ENCODE measurements around the gene POLD3. TPM values are rescaled to one million over a fixed set of nuclear protein-coding genes. Genes with fewer than 3 reads are reported as not detected.

The POLD3 gene
- total and polyA plus RNA-seq, 10 of the 15 experiments (the other 5 are each of a cell fraction or from before 2014, with no cell fraction given): 23.8 to 63.7 (median 38.7) TPM

GRCh38 chr11:74654976-74655375 is 62.6 kb downstream of the POLD3 start:
- Histone ChIP-seq H3K4me1 (ENCODE audit: control insufficient read depth, insufficient read depth, low read length) (no peaks in the 10 kb centered on the region), H3K36me3 (ENCODE audit: control insufficient read depth in 2 of 2, insufficient read depth in 2 of 2, low read length in 1 of 2) (peaks cover 0 to 4% of the 10 kb centered on the region in 2 experiments; a peak in 1 of 4 replicates), H3K9ac (ENCODE audit: control insufficient read depth, insufficient read depth, low read length) (no peak overlapping the region), H3K4me2 (ENCODE audit: control insufficient read depth, insufficient read depth) (no peak overlapping the region), H3K9me3 (replicated peaks; ENCODE audit: control insufficient read depth, insufficient read depth, low read length) (no peaks in the 10 kb centered on the region; the same call in 2 of the 3 replicates), H2AFZ (ENCODE audit: control insufficient read depth, low read depth, low read length) (no peak overlapping the region), H3K27me3 (replicated peaks in 1 of 2; ENCODE audit: control insufficient read depth in 2 of 2, insufficient read depth in 2 of 2, low read length in 1 of 2) (no peaks in the 10 kb centered on the region), H3K79me2 (ENCODE audit: control insufficient read depth, insufficient read depth, low read length) (no peaks in the 10 kb centered on the region), H3K4me3 (no peak overlapping the region), H3K27ac (ENCODE audit: control insufficient read depth, insufficient read depth) (no peak overlapping the region), H4K20me1 (ENCODE audit: control insufficient read depth, insufficient read depth) (no peaks in the 10 kb centered on the region)
- ChIA-PET POLR2A (no interaction called here), CTCF (interaction anchor here (1.2 kb wide), 1 partner anchor 85 kb away, joined by 4 read pairs; no protein-coding TSS in a partner anchor), SMC1A (ENCODE audit: uncharacterized antibody, unreplicated experiment) (no interaction called here), RAD21 (ENCODE audit: unreplicated experiment) (no interaction called here)
- no peak for FAIRE-seq
- 95% methylated on average over 5 of the region's 5 CpGs for WGBS (ENCODE audit: insufficient coverage, insufficient replicate concordance, low lambda C conversion rate, missing lambda C conversion rate)
- in situ Hi-C loops (cut with MboI) (no loop called here), intact Hi-C loops (cut with micrococcal nuclease; ENCODE audit: unreplicated experiment) (no loop called here)
- no peak for ATAC-seq
- no TSS peak for BruUV-seq (replicated peaks)
- DNase-seq (ENCODE audit: low read depth, low spot score): no peak
- TF ChIP-seq MEF2B (IDR thresholded peaks at IDR 0.05; ENCODE audit: partially characterized antibody, poor library complexity, severe bottlenecking): no peak
- no peak for TF ChIP-seq STAT3 (IDR thresholded peaks at IDR 0.05; ENCODE audit: low read depth, low read length)
- no peak for TF ChIP-seq MTA2 (IDR thresholded peaks at IDR 0.05; ENCODE audit: low read depth)
- TF ChIP-seq POLR2AphosphoS5 (IDR thresholded peaks at IDR 0.05; ENCODE audit: low read length): no peak
- TF ChIP-seq, protein P1, sequence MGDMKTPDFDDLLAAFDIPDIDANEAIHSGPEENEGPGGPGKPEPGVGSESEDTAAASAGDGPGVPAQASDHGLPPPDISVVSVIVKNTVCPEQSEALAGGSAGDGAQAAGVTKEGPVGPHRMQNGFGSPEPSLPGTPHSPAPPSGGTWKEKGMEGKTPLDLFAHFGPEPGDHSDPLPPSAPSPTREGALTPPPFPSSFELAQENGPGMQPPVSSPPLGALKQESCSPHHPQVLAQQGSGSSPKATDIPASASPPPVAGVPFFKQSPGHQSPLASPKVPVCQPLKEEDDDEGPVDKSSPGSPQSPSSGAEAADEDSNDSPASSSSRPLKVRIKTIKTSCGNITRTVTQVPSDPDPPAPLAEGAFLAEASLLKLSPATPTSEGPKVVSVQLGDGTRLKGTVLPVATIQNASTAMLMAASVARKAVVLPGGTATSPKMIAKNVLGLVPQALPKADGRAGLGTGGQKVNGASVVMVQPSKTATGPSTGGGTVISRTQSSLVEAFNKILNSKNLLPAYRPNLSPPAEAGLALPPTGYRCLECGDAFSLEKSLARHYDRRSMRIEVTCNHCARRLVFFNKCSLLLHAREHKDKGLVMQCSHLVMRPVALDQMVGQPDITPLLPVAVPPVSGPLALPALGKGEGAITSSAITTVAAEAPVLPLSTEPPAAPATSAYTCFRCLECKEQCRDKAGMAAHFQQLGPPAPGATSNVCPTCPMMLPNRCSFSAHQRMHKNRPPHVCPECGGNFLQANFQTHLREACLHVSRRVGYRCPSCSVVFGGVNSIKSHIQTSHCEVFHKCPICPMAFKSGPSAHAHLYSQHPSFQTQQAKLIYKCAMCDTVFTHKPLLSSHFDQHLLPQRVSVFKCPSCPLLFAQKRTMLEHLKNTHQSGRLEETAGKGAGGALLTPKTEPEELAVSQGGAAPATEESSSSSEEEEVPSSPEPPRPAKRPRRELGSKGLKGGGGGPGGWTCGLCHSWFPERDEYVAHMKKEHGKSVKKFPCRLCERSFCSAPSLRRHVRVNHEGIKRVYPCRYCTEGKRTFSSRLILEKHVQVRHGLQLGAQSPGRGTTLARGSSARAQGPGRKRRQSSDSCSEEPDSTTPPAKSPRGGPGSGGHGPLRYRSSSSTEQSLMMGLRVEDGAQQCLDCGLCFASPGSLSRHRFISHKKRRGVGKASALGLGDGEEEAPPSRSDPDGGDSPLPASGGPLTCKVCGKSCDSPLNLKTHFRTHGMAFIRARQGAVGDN (IDR thresholded peaks at IDR 0.05): no peak
- no peak for TF ChIP-seq CUX1 (IDR thresholded peaks at IDR 0.05; ENCODE audit: insufficient replicate concordance, low read depth, low read length)
- TF ChIP-seq CREM (IDR thresholded peaks at IDR 0.05; ENCODE audit: low read depth): no peak
- TF ChIP-seq POU2F2 (IDR thresholded peaks at IDR 0.05; ENCODE audit: borderline replicate concordance, low read depth, low read length): no peak
- TF ChIP-seq NFXL1 (IDR thresholded peaks at IDR 0.05; ENCODE audit: borderline replicate concordance): no peak
- no peak for TF ChIP-seq ZSCAN29 (IDR thresholded peaks at IDR 0.05)
- TF ChIP-seq, protein P2, sequence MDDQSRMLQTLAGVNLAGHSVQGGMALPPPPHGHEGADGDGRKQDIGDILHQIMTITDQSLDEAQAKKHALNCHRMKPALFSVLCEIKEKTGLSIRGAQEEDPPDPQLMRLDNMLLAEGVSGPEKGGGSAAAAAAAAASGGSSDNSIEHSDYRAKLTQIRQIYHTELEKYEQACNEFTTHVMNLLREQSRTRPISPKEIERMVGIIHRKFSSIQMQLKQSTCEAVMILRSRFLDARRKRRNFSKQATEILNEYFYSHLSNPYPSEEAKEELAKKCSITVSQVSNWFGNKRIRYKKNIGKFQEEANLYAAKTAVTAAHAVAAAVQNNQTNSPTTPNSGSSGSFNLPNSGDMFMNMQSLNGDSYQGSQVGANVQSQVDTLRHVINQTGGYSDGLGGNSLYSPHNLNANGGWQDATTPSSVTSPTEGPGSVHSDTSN (IDR thresholded peaks at IDR 0.05; ENCODE audit: insufficient replicate concordance, low read depth, low read length): no peak
- no peak for TF ChIP-seq NFYB (IDR thresholded peaks at IDR 0.05; ENCODE audit: insufficient read depth, low read depth, low read length)
- TF ChIP-seq SIX5 (IDR thresholded peaks at IDR 0.05; ENCODE audit: low read depth, low read length, severe bottlenecking): no peak
- TF ChIP-seq KDM1A (IDR thresholded peaks at IDR 0.05; ENCODE audit: borderline replicate concordance): no peak
